Right lobe of liver (tissue), 4 donors: ENCODE data around the gene FAM168B.

ENCODE experiments used
- POLR2A ChIP-seq: fragments of 450-650 bp; IDR thresholded peaks from one replicate; pipeline ENCODE4 v1.6.1; 2017; ENCODE audit warnings: antibody characterized with exemption, mild to moderate bottlenecking
- TF ChIP-seq, protein P1 (sequence below), 4 donors: fragments of 200-600 bp in 3 of 4; fragments of 450-650 bp in 1 of 4; IDR thresholded peaks; one replicate each; pipeline versions ENCODE4 v1.5.1 to v1.8.0; 2016 to 2022; ENCODE audit warnings: antibody characterized with exemption in 4 of 4, mild to moderate bottlenecking in 2 of 4
- donor health status: DM: no; HTN: no; CAD: no.
- donor health status: DM: no; HTN: no; CAD: no.
- donor health status: DM: no; HTN: yes; CAD: no.

DNA sequence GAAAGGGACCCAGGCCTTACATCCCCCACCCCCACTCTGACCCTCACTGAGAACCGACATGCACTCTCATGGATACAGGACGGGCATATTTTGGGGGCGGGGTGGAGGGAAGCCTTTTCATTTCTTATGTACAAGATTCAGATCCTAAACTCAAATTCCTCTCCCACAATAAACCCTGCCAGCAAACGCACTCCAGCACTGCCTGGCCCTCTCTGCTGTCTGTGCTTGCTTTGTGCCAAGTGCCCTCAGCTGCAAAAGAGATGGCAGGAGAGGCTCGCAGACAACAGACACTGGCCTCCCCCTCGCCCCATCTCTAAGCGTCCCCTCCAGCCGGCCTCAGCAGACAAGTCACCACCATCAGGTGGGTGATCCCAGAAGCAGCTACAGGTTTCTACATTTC is 42.4 kb downstream of the FAM168B start:
- TF ChIP-seq POLR2A, result no peak
- TF ChIP-seq, protein P1, sequence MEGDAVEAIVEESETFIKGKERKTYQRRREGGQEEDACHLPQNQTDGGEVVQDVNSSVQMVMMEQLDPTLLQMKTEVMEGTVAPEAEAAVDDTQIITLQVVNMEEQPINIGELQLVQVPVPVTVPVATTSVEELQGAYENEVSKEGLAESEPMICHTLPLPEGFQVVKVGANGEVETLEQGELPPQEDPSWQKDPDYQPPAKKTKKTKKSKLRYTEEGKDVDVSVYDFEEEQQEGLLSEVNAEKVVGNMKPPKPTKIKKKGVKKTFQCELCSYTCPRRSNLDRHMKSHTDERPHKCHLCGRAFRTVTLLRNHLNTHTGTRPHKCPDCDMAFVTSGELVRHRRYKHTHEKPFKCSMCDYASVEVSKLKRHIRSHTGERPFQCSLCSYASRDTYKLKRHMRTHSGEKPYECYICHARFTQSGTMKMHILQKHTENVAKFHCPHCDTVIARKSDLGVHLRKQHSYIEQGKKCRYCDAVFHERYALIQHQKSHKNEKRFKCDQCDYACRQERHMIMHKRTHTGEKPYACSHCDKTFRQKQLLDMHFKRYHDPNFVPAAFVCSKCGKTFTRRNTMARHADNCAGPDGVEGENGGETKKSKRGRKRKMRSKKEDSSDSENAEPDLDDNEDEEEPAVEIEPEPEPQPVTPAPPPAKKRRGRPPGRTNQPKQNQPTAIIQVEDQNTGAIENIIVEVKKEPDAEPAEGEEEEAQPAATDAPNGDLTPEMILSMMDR (IDR thresholded peaks at IDR 0.05), result no peak
